H1 (cell line): ENCODE data around the gene TAS2R13. TPM values are rescaled to one million over a fixed set of nuclear protein-coding genes. Genes with fewer than 3 reads are reported as not detected.

Experiments
- CTCF ChIA-PET: fragments of 300-600 bp; sonication (Branson Sonifier 250); formaldehyde crosslinking; loops from one replicate; lab custom pipeline; 2021; ENCODE audit not compliant: partially characterized antibody; lab: Charles Lee
- POLR2A ChIA-PET: fragments of 300-600 bp; sonication (Branson Sonifier 250); formaldehyde crosslinking; loops from one replicate; lab custom pipeline; 2021; ENCODE audit warnings: inconsistent platforms; ENCODE audit not compliant: partially characterized antibody; lab: Charles Lee
- DNase-seq, 2 experiments: peaks; one replicate each; pipeline versions ENCODE4 v3.0.0 to v3.0.0-alpha.2; 2010 to 2022; ENCODE audit warnings: low spot score in 2 of 2, low read depth in 1 of 2, mixed read lengths in 1 of 2
- FAIRE-seq: peaks from 2 replicates; lab custom pipeline; 2011; peaks lifted over from hg19 to GRCh38; lab: Jason Lieb, UNC
- H2AFZ ChIP-seq: 2 replicates; pipeline ENCODE4 v1.8.1; 2012; ENCODE audit warnings: low read length, inconsistent platforms
- H2AK5ac ChIP-seq: 2 replicates; pipeline ENCODE4 v1.6.1; 2013; ENCODE audit warnings: low read depth, low read length
- H2BK120ac ChIP-seq: replicated peaks from 2 replicates; pipeline ENCODE3; 2013; ENCODE audit warnings: low read depth, low read length, inconsistent platforms
- H2BK12ac ChIP-seq: 2 replicates; pipeline ENCODE4 v1.6.1; 2013; ENCODE audit warnings: low read depth, low read length
- H2BK15ac ChIP-seq: 2 replicates; pipeline ENCODE4 v1.6.1; 2013; ENCODE audit warnings: low read length
- H2BK20ac ChIP-seq: 2 replicates; pipeline ENCODE4 v1.6.1; 2013; ENCODE audit warnings: low read length
- H2BK5ac ChIP-seq: 2 replicates; pipeline ENCODE4 v1.6.1; 2013; ENCODE audit warnings: low read depth, low read length
- H3K14ac ChIP-seq: 2 replicates; pipeline ENCODE4 v1.6.1; 2013; ENCODE audit warnings: inconsistent platforms; ENCODE audit not compliant: insufficient read length
- H3K18ac ChIP-seq: 2 replicates; pipeline ENCODE4 v1.6.1; 2013; ENCODE audit warnings: low read length; ENCODE audit errors: extremely low read depth
- H3K23ac ChIP-seq: 2 replicates; pipeline ENCODE4 v1.6.1; 2013; ENCODE audit warnings: inconsistent platforms; ENCODE audit not compliant: insufficient read length
- H3K23me2 ChIP-seq: 2 replicates; pipeline ENCODE4 v1.6.1; 2013; ENCODE audit warnings: low read depth, low read length
- H3K27ac ChIP-seq: 2 replicates; pipeline ENCODE4 v1.6.1; 2011; ENCODE audit warnings: low read depth, low read length, inconsistent platforms
- H3K27me3 ChIP-seq, 4 experiments: replicated peaks in 1 of 4; 1 replicate in 1 of 4; 2 replicates in 3 of 4; pipeline versions ENCODE4 v1.6.1 to v1.8.1; 2011 to 2013; ENCODE audit warnings: low read length in 3 of 4, mild to moderate bottlenecking in 3 of 4, inconsistent platforms in 2 of 4, mixed read lengths in 2 of 4, moderate library complexity in 1 of 4; ENCODE audit not compliant: control insufficient read depth in 3 of 4, insufficient read depth in 3 of 4; ENCODE audit errors: extremely low read depth in 1 of 4
- H3K36me3 ChIP-seq, 4 experiments: 2 replicates each; pipeline versions ENCODE4 v1.6.1 to v1.8.1; 2011 to 2013; ENCODE audit warnings: mild to moderate bottlenecking in 4 of 4, low read length in 3 of 4, moderate library complexity in 2 of 4, control low read depth in 1 of 4, inconsistent platforms in 1 of 4; ENCODE audit not compliant: insufficient read depth in 4 of 4, control insufficient read depth in 2 of 4
- H3K4ac ChIP-seq: replicated peaks from 2 replicates; pipeline ENCODE3; 2013; ENCODE audit warnings: low read length, low read depth, mixed read lengths, inconsistent platforms; ENCODE audit not compliant: insufficient read length
- H3K4me1 ChIP-seq, 4 experiments: replicated peaks in 1 of 4; 1 replicate in 1 of 4; 2 replicates in 3 of 4; pipeline versions ENCODE4 v1.6.1 to v1.8.1; 2011 to 2013; ENCODE audit warnings: low read length in 3 of 4, inconsistent platforms in 2 of 4, mixed read lengths in 1 of 4; ENCODE audit not compliant: insufficient read depth in 4 of 4, control insufficient read depth in 3 of 4
- H3K4me2 ChIP-seq, 2 experiments: 2 replicates each; pipeline versions ENCODE4 v1.6.1 to v1.8.1; 2011 to 2013; ENCODE audit warnings: low read depth in 2 of 2, low read length in 2 of 2, control low read depth in 1 of 2, inconsistent platforms in 1 of 2, mild to moderate bottlenecking in 1 of 2; ENCODE audit not compliant: insufficient read depth in 1 of 2
- H3K4me3 ChIP-seq, 4 experiments: fragments of 200-600, 300-600 bp in 1 of 4; sonication (generic), shearing (Covaris generic), sonication (Bioruptor Twin) in 1 of 4; 2 replicates each; pipeline versions ENCODE4 v1.5.1 to v1.8.1; 2011 to 2016; ENCODE audit warnings: low read length in 4 of 4, low read depth in 3 of 4, control low read depth in 2 of 4, inconsistent platforms in 2 of 4, mild to moderate bottlenecking in 2 of 4, mixed read lengths in 1 of 4, moderate library complexity in 1 of 4; ENCODE audit not compliant: insufficient read depth in 2 of 4; ENCODE audit errors: extremely low read depth in 1 of 4
- H3K56ac ChIP-seq: replicated peaks from 2 replicates; pipeline ENCODE3; 2013; ENCODE audit warnings: low read depth, mild to moderate bottlenecking, mixed read lengths, low read length, inconsistent platforms; ENCODE audit not compliant: insufficient read length
- H3K79me1 ChIP-seq: 2 replicates; pipeline ENCODE4 v1.6.1; 2013; ENCODE audit warnings: low read depth, low read length, control low read depth
- H3K79me2 ChIP-seq, 2 experiments: 2 replicates each; pipeline versions ENCODE4 v1.6.1 to v1.8.1; 2012 to 2013; ENCODE audit warnings: low read length in 2 of 2, mild to moderate bottlenecking in 2 of 2, inconsistent platforms in 1 of 2; ENCODE audit not compliant: insufficient read depth in 2 of 2, control insufficient read depth in 1 of 2
- H3K9ac ChIP-seq, 4 experiments: replicated peaks in 1 of 4; 1 replicate in 1 of 4; 2 replicates in 3 of 4; pipeline versions ENCODE4 v1.6.1 to v1.8.1; 2011 to 2013; ENCODE audit warnings: low read depth in 3 of 4, low read length in 3 of 4, control low read depth in 2 of 4, mild to moderate bottlenecking in 2 of 4, moderate library complexity in 2 of 4, inconsistent platforms in 1 of 4; ENCODE audit errors: extremely low read depth in 1 of 4
- H3K9me3 ChIP-seq, 2 experiments: 2 replicates each; pipeline versions ENCODE4 v1.6.1 to v1.8.1; 2012 to 2013; ENCODE audit warnings: mild to moderate bottlenecking in 2 of 2, moderate library complexity in 2 of 2, control low read depth in 1 of 2, inconsistent platforms in 1 of 2, low read depth in 1 of 2, low read length in 1 of 2, mixed read lengths in 1 of 2; ENCODE audit not compliant: insufficient read depth in 2 of 2
- H4K20me1 ChIP-seq, 2 experiments: replicated peaks in 1 of 2; 2 replicates each; pipeline versions ENCODE3 to v1.8.1; 2011 to 2013; ENCODE audit warnings: inconsistent platforms in 2 of 2, low read length in 2 of 2, mild to moderate bottlenecking in 1 of 2; ENCODE audit not compliant: insufficient read depth in 2 of 2, control insufficient read depth in 1 of 2
- H4K5ac ChIP-seq: 2 replicates; pipeline ENCODE4 v1.6.1; 2013; ENCODE audit warnings: low read length, low read depth, mixed read lengths, inconsistent platforms; ENCODE audit not compliant: insufficient read length
- H4K8ac ChIP-seq: 2 replicates; pipeline ENCODE4 v1.8.0; 2013; ENCODE audit warnings: mild to moderate bottlenecking, moderate library complexity, low read length, inconsistent platforms; ENCODE audit not compliant: insufficient read depth; ENCODE audit errors: extremely low read depth
- H4K91ac ChIP-seq: replicated peaks from 2 replicates; pipeline ENCODE3; 2013; ENCODE audit warnings: low read length, mixed read lengths, inconsistent platforms; ENCODE audit not compliant: insufficient read length
- BCL11A ChIP-seq, 2 experiments: IDR thresholded peaks; one replicate each; pipeline ENCODE4 v1.6.1; 2011; ENCODE audit warnings: low read depth in 2 of 2, low read length in 2 of 2, mild to moderate bottlenecking in 2 of 2
- CHD1 ChIP-seq: IDR thresholded peaks from 2 replicates; pipeline ENCODE4 v1.6.1; 2012; ENCODE audit warnings: low read depth, low read length, improper control_type of control experiment
- CTBP2 ChIP-seq: IDR thresholded peaks from 2 replicates; pipeline ENCODE4 v1.7.0; 2011; ENCODE audit warnings: borderline replicate concordance, mild to moderate bottlenecking, moderate library complexity, mixed read lengths, low read length; ENCODE audit not compliant: insufficient read depth, insufficient read length
- FOSL1 ChIP-seq: IDR thresholded peaks from 2 replicates; pipeline ENCODE4 v1.6.1; 2011; ENCODE audit warnings: mild to moderate bottlenecking, low read depth, low read length, moderate library complexity; ENCODE audit not compliant: insufficient read depth
- GABPA ChIP-seq: IDR thresholded peaks from 2 replicates; pipeline ENCODE4 v1.6.1; 2011; ENCODE audit warnings: mild to moderate bottlenecking, low read length, moderate library complexity, borderline replicate concordance; ENCODE audit not compliant: insufficient read depth
- HDAC2 ChIP-seq, 2 experiments: fragments of 300-600 bp in 1 of 2; sonication (generic) in 1 of 2; IDR thresholded peaks; 2 replicates each; pipeline ENCODE4 v1.6.1; 2011 to 2012; ENCODE audit warnings: low read depth in 2 of 2, low read length in 2 of 2, mild to moderate bottlenecking in 2 of 2, moderate library complexity in 2 of 2, borderline replicate concordance in 1 of 2, inconsistent platforms in 1 of 2
- JUND ChIP-seq: IDR thresholded peaks from 2 replicates; pipeline ENCODE4 v1.6.1; 2011; ENCODE audit warnings: mild to moderate bottlenecking, improper control_type of control experiment, low read length
- POLR2A ChIP-seq, 2 experiments: IDR thresholded peaks; 1 replicate in 1 of 2; 2 replicates in 1 of 2; pipeline ENCODE4 v1.6.1; 2011; ENCODE audit warnings: low read depth in 2 of 2, low read length in 2 of 2, mild to moderate bottlenecking in 2 of 2; ENCODE audit errors: control extremely low read depth in 1 of 2
- RAD21 ChIP-seq, 2 experiments: IDR thresholded peaks in 1 of 2; conservative IDR thresholded peaks in 1 of 2; 2 replicates each; pipeline ENCODE4 v1.6.1; 2011; ENCODE audit warnings: low read depth in 2 of 2, low read length in 2 of 2, improper control_type of control experiment in 1 of 2, inconsistent platforms in 1 of 2, mild to moderate bottlenecking in 1 of 2, moderate library complexity in 1 of 2
- RXRA ChIP-seq: IDR thresholded peaks from 2 replicates; pipeline ENCODE4 v1.6.1; 2011; ENCODE audit warnings: low read depth, mild to moderate bottlenecking, low read length, moderate library complexity; ENCODE audit not compliant: insufficient read depth
- SIRT6 ChIP-seq: IDR thresholded peaks from one replicate; pipeline ENCODE4 v1.7.1; 2012; ENCODE audit warnings: low read length, inconsistent platforms
- SP1 ChIP-seq: IDR thresholded peaks from 2 replicates; pipeline ENCODE4 v1.6.1; 2011; ENCODE audit warnings: low read depth, low read length
- WGBS, 2 experiments: shearing (Covaris generic) in 1 of 2; methylation state at CpG; one replicate each; pipeline versions ENCODE4 v1.1.6 to v1.1.7; 2013 to 2015; ENCODE audit warnings: low lambda C conversion rate in 2 of 2, mixed read lengths in 2 of 2, inconsistent platforms in 1 of 2, low coverage in 1 of 2, missing lambda C conversion rate in 1 of 2; ENCODE audit not compliant: insufficient replicate concordance in 2 of 2, insufficient coverage in 1 of 2, insufficient read length in 1 of 2; ENCODE audit errors: extremely low coverage in 1 of 2, missing lambda C conversion rate in 1 of 2; 5-methylcytosine and 5-hydroxymethylcytosine counted together
- polyA plus RNA-seq, 7 experiments: library from polyadenylated mRNA; depleted of rRNA in 3 of 7; stranded (reverse) in 5 of 7; unstranded in 2 of 7; fragments of >200 nt in 5 of 7; fragments of 200-250 nt in 2 of 7; gene quantifications; 1 replicate in 5 of 7; 2 replicates in 1 of 7; 4 replicates in 1 of 7; pipeline versions ENCODE4 v1.2.1 to v1.2.3, GENCODE V29; 2011 to 2013; ENCODE audit warnings: missing spikeins in 2 of 7, mixed read lengths in 2 of 7
- total RNA-seq: library from RNA; stranded (reverse); fragmentation: NEBNext Ultra II Directional; extraction: Animal tissue kit (Norgen Biotek cat#: 25700); gene quantifications from 2 replicates; pipeline ENCODE4 v1.2.1, GENCODE V29; 2021

TAS2R13 gene
- total and polyA plus RNA-seq, 2 of the 8 experiments (the other 6 are each of a cell fraction or from before 2014, with no cell fraction given): 0.09 to 0.17 TPM

GRCh38 chr12:10904686-10905085 is 4.7 kb downstream of the TAS2R13 start:
- H3K18ac ChIP-seq: no peak overlapping the region
- no peaks in the 10 kb centered on the region; a peak in 1 of 8 replicates for H3K36me3 ChIP-seq
- no peak overlapping the region for H2BK12ac ChIP-seq
- no peak overlapping the region for H2AK5ac ChIP-seq
- no peak overlapping the region for H3K9ac ChIP-seq
- no peaks in the 10 kb centered on the region for H3K4me1 ChIP-seq
- no peak overlapping the region for H2BK15ac ChIP-seq
- H3K4me3 ChIP-seq: no peak overlapping the region
- no peak overlapping the region for H2AFZ ChIP-seq
- WGBS, 2 experiments: 93% methylated on average over 4 of the region's 4 CpGs; no CpG with 5 or more reads in 1 of the 2 experiments
- H2BK20ac ChIP-seq: no peak overlapping the region
- no peak overlapping the region for H3K4ac ChIP-seq
- no peak overlapping the region for H3K27ac ChIP-seq
- POLR2A ChIA-PET: no interaction called here
- no peak overlapping the region for H4K91ac ChIP-seq
- no peak overlapping the region for H4K5ac ChIP-seq
- CTCF ChIA-PET: no interaction called here
- no peak overlapping the region for H3K23ac ChIP-seq
- H3K56ac ChIP-seq: no peak overlapping the region
- H3K79me2 ChIP-seq: no peaks in the 10 kb centered on the region
- no peak overlapping the region for H3K14ac ChIP-seq
- DNase-seq (no peak), FAIRE-seq (no peak)
- no peaks in the 10 kb centered on the region for H4K20me1 ChIP-seq
- no peak overlapping the region for H2BK120ac ChIP-seq
- TF ChIP-seq CHD1 (no peak), JUND (no peak), POLR2A (IDR thresholded peaks at IDR 0.05; ENCODE audit: control extremely low read depth in 1 of 2, low read depth in 2 of 2, low read length in 2 of 2) (no peak), RAD21 (IDR thresholded peaks at IDR 0.05 in 1 of 2, conservative IDR thresholded peaks at IDR 0.05 in 1 of 2; ENCODE audit: low read depth in 2 of 2, low read length in 2 of 2) (no peak), BCL11A (IDR thresholded peaks at IDR 0.05; ENCODE audit: low read depth in 2 of 2, low read length in 2 of 2) (no peak), SP1 (no peak), FOSL1 (no peak), SIRT6 (no peak), GABPA (no peak), RXRA (no peak), HDAC2 (IDR thresholded peaks at IDR 0.05; ENCODE audit: borderline replicate concordance in 1 of 2, low read depth in 2 of 2, low read length in 2 of 2) (no peak), CTBP2 (no peak)
- no peak overlapping the region for H4K8ac ChIP-seq
- no peaks in the 10 kb centered on the region for H3K23me2 ChIP-seq
- no peaks in the 10 kb centered on the region for H3K27me3 ChIP-seq
- no peak overlapping the region for H2BK5ac ChIP-seq
- H3K4me2 ChIP-seq: no peak overlapping the region
- H3K79me1 ChIP-seq: no peaks in the 10 kb centered on the region; the same call in 1 of the 2 replicates
- peaks cover 0 to 4% of the 10 kb centered on the region in 2 experiments; a peak in 1 of 4 replicates for H3K9me3 ChIP-seq
